Naive thymus-derived CD8-positive, alpha-beta T cell (primary cell): ENCODE measurements around the gene NKAIN2. TPM values are rescaled to one million over a fixed set of nuclear protein-coding genes. Genes with fewer than 3 reads are reported as not detected.

ENCODE experiments used
- ATAC-seq, 2 donors: fragments of 150-1000 bp; cut with Tn5 transposase in 1 of 2; sonication (Bioruptor Pico), chemical (Tn5 transposase) in 1 of 2; 1 replicate in 1 of 2; 2 replicates in 1 of 2; pipeline ENCODE4 v1.10.0; 2021; ENCODE audit warnings: mild to moderate bottlenecking in 2 of 2, moderate library complexity in 2 of 2
- POLR2A ChIA-PET: fragments of 350-600 bp; sonication (Branson Sonifier 250); formaldehyde crosslinking; loops from one replicate; lab custom pipeline; 2021; ENCODE audit warnings: antibody characterized with exemption; lab: Charles Lee
- DNase-seq, 10 donors: peaks; one replicate each; pipeline versions ENCODE4 v3.0.0 to v3.0.0-alpha.2; 2020 to 2022
- H3K27ac Mint-ChIP-seq, 10 donors: one replicate each; pipeline ENCODE4 v1.8.0; 2020 to 2022; ENCODE audit warnings: mild to moderate bottlenecking in 10 of 10, mixed read lengths in 10 of 10, moderate library complexity in 4 of 10, inconsistent platforms in 1 of 10
- H3K27me3 Mint-ChIP-seq, 5 donors: one replicate each; pipeline ENCODE4 v1.8.0; 2021 to 2022; ENCODE audit warnings: mixed read lengths in 5 of 5
- H3K36me3 Mint-ChIP-seq, 3 donors: one replicate each; pipeline ENCODE4 v1.8.0; 2020 to 2022; ENCODE audit warnings: mixed read lengths in 3 of 3, mild to moderate bottlenecking in 2 of 3, inconsistent platforms in 1 of 3
- H3K4me1 Mint-ChIP-seq, 4 donors: one replicate each; pipeline ENCODE4 v1.8.0; 2021 to 2022; ENCODE audit warnings: mixed read lengths in 4 of 4
- H3K4me3 Mint-ChIP-seq, 10 donors: one replicate each; pipeline ENCODE4 v1.8.0; 2020 to 2022; ENCODE audit warnings: mild to moderate bottlenecking in 10 of 10, mixed read lengths in 10 of 10, moderate library complexity in 6 of 10, inconsistent platforms in 1 of 10
- H3K9me3 Mint-ChIP-seq, 9 donors: one replicate each; pipeline ENCODE4 v1.8.0; 2020 to 2022; ENCODE audit warnings: mixed read lengths in 9 of 9, mild to moderate bottlenecking in 3 of 9, inconsistent platforms in 1 of 9, moderate library complexity in 1 of 9
- polyA plus RNA-seq, 3 donors: library from polyadenylated mRNA; unstranded; fragments of 300-500 nt; fragmentation: Illumina TruSeq; gene quantifications; one replicate each; pipeline ENCODE4 v1.2.3, GENCODE V29; 2021
- total RNA-seq, 8 experiments: library from RNA in 2 of 8; stranded (reverse) in 2 of 8; gene quantifications; one replicate each; pipeline ENCODE4 v1.2.3 and lab custom pipeline; 2021 to 2026

NKAIN2 gene
- total and polyA plus RNA-seq, 5 experiments from 2014 or later: not detected

- POLR2A ChIA-PET: no interaction called here
- DNase-seq (no peak), ATAC-seq (no peak)
- Mint-ChIP-seq H3K27ac (no peak overlapping the region), H3K9me3 (peaks cover 0 to 6% (median 0%) of the 10 kb centered on the region in 9 donors), H3K27me3 (no peaks in the 10 kb centered on the region), H3K36me3 (no peaks in the 10 kb centered on the region), H3K4me3 (no peak overlapping the region), H3K4me1 (no peaks in the 10 kb centered on the region)
Observed at GRCh38 chr6:124661097-124661661, 857.5 kb downstream of the NKAIN2 start.

- no peaks in the 10 kb centered on the region for H3K4me1 Mint-ChIP-seq
- no peak overlapping the region for H3K27ac Mint-ChIP-seq
- DNase-seq (no peak), ATAC-seq (no peak)
- no peaks in the 10 kb centered on the region for H3K36me3 Mint-ChIP-seq
- H3K4me3 Mint-ChIP-seq: no peak overlapping the region
- POLR2A ChIA-PET: no interaction called here
- no peaks in the 10 kb centered on the region for H3K27me3 Mint-ChIP-seq
- H3K9me3 Mint-ChIP-seq: peaks cover 0 to 16% (median 4%) of the 10 kb centered on the region in 9 donors
Observed at GRCh38 chr6:124668028-124668427, 864.4 kb downstream of the NKAIN2 start.

GRCh38 chr6:124669713-124670480, 866.2 kb downstream of the NKAIN2 start:
- no peak overlapping the region for H3K27ac Mint-ChIP-seq
- H3K36me3 Mint-ChIP-seq: no peaks in the 10 kb centered on the region
- no peaks in the 10 kb centered on the region for H3K27me3 Mint-ChIP-seq
- DNase-seq: no peak
- POLR2A ChIA-PET: no interaction called here
- no peak for ATAC-seq
- H3K4me3 Mint-ChIP-seq: no peak overlapping the region
- H3K4me1 Mint-ChIP-seq: no peaks in the 10 kb centered on the region
- peaks cover 0 to 17% (median 4%) of the 10 kb centered on the region in 9 donors for H3K9me3 Mint-ChIP-seq

GRCh38 chr6:124670801-124671200, 867.1 kb downstream of the NKAIN2 start:
- no peak overlapping the region for H3K27ac Mint-ChIP-seq
- H3K9me3 Mint-ChIP-seq: peaks cover 0 to 18% (median 6%) of the 10 kb centered on the region in 9 donors
- POLR2A ChIA-PET: no interaction called here
- H3K27me3 Mint-ChIP-seq: no peaks in the 10 kb centered on the region
- H3K4me3 Mint-ChIP-seq: no peak overlapping the region
- DNase-seq (no peak), ATAC-seq (no peak)
- H3K36me3 Mint-ChIP-seq: no peaks in the 10 kb centered on the region
- no peaks in the 10 kb centered on the region for H3K4me1 Mint-ChIP-seq

GRCh38 chr6:124671324-124671723, 867.7 kb downstream of the NKAIN2 start:
- ATAC-seq (no peak), DNase-seq (no peak)
- H3K27me3 Mint-ChIP-seq: no peaks in the 10 kb centered on the region
- H3K4me3 Mint-ChIP-seq: no peak overlapping the region
- H3K36me3 Mint-ChIP-seq: no peaks in the 10 kb centered on the region
- POLR2A ChIA-PET: no interaction called here
- no peak overlapping the region for H3K27ac Mint-ChIP-seq
- peaks cover 2 to 24% (median 9%) of the 10 kb centered on the region in 9 donors for H3K9me3 Mint-ChIP-seq
- no peaks in the 10 kb centered on the region for H3K4me1 Mint-ChIP-seq

- DNase-seq (no peak), ATAC-seq (no peak)
- no peak overlapping the region for H3K4me3 Mint-ChIP-seq
- H3K36me3 Mint-ChIP-seq: peaks cover 0 to 19% (median 0%) of the 10 kb centered on the region in 3 donors
- H3K9me3 Mint-ChIP-seq: peaks cover 14 to 39% (median 23%) of the 10 kb centered on the region in 9 donors
- H3K27ac Mint-ChIP-seq: no peak overlapping the region
- no peaks in the 10 kb centered on the region for H3K27me3 Mint-ChIP-seq
- H3K4me1 Mint-ChIP-seq: no peaks in the 10 kb centered on the region
- POLR2A ChIA-PET: no interaction called here
Observed at GRCh38 chr6:124674042-124674441, 870.4 kb downstream of the NKAIN2 start.

- no peak for ATAC-seq
- no peak overlapping the region for H3K4me3 Mint-ChIP-seq
- H3K27me3 Mint-ChIP-seq: no peaks in the 10 kb centered on the region
- H3K9me3 Mint-ChIP-seq: peaks cover 17 to 40% (median 25%) of the 10 kb centered on the region in 9 donors
- no peaks in the 10 kb centered on the region for H3K4me1 Mint-ChIP-seq
- POLR2A ChIA-PET: no interaction called here
- no peak overlapping the region for H3K27ac Mint-ChIP-seq
- peaks cover 0 to 23% (median 0%) of the 10 kb centered on the region in 3 donors for H3K36me3 Mint-ChIP-seq
- DNase-seq: no peak
Observed at GRCh38 chr6:124676033-124676432, 872.4 kb downstream of the NKAIN2 start.

- ATAC-seq (no peak), DNase-seq (no peak)
- peaks cover 17 to 36% (median 25%) of the 10 kb centered on the region in 9 donors for H3K9me3 Mint-ChIP-seq
- no peaks in the 10 kb centered on the region for H3K4me1 Mint-ChIP-seq
- POLR2A ChIA-PET: no interaction called here
- H3K4me3 Mint-ChIP-seq: no peak overlapping the region
- H3K36me3 Mint-ChIP-seq: peaks cover 0 to 23% (median 0%) of the 10 kb centered on the region in 3 donors
- no peak overlapping the region for H3K27ac Mint-ChIP-seq
- H3K27me3 Mint-ChIP-seq: no peaks in the 10 kb centered on the region
Observed at GRCh38 chr6:124677874-124678273, 874.2 kb downstream of the NKAIN2 start.

GRCh38 chr6:124679387-124679786, 875.7 kb downstream of the NKAIN2 start:
- Mint-ChIP-seq H3K4me1 (no peaks in the 10 kb centered on the region), H3K9me3 (peaks cover 14 to 34% (median 25%) of the 10 kb centered on the region in 9 donors), H3K27me3 (no peaks in the 10 kb centered on the region), H3K4me3 (no peak overlapping the region), H3K36me3 (peaks cover 0 to 23% (median 0%) of the 10 kb centered on the region in 3 donors), H3K27ac (no peak overlapping the region)
- DNase-seq (no peak), ATAC-seq (no peak)
- POLR2A ChIA-PET: no interaction called here

- DNase-seq: no peak
- POLR2A ChIA-PET: no interaction called here
- no peak overlapping the region for H3K27ac Mint-ChIP-seq
- peaks cover 7 to 21% (median 14%) of the 10 kb centered on the region in 9 donors for H3K9me3 Mint-ChIP-seq
- H3K36me3 Mint-ChIP-seq: peaks cover 0 to 18% (median 0%) of the 10 kb centered on the region in 3 donors
- H3K27me3 Mint-ChIP-seq: no peaks in the 10 kb centered on the region
- H3K4me1 Mint-ChIP-seq: no peaks in the 10 kb centered on the region
- H3K4me3 Mint-ChIP-seq: no peak overlapping the region
- no peak for ATAC-seq
Observed at GRCh38 chr6:124682751-124683150, 879.1 kb downstream of the NKAIN2 start.

GRCh38 chr6:124683507-124683906, 879.8 kb downstream of the NKAIN2 start:
- ATAC-seq: no peak
- H3K4me3 Mint-ChIP-seq: no peak overlapping the region
- H3K27ac Mint-ChIP-seq: no peak overlapping the region

GRCh38 chr6:124684621-124685020, 881.0 kb downstream of the NKAIN2 start:
- Mint-ChIP-seq H3K27ac (no peak overlapping the region), H3K4me1 (no peaks in the 10 kb centered on the region), H3K36me3 (no peaks in the 10 kb centered on the region), H3K27me3 (no peaks in the 10 kb centered on the region), H3K4me3 (no peak overlapping the region), H3K9me3 (peaks cover 0 to 3% (median 1%) of the 10 kb centered on the region in 9 donors)
- POLR2A ChIA-PET: no interaction called here
- ATAC-seq (no peak), DNase-seq (no peak)

More at GRCh38 chr6:124683507-124683906, 879.8 kb downstream of the NKAIN2 start:
- POLR2A ChIA-PET: no interaction called here
- Mint-ChIP-seq H3K27me3 (no peaks in the 10 kb centered on the region), H3K4me1 (no peaks in the 10 kb centered on the region), H3K9me3 (peaks cover 0 to 13% (median 8%) of the 10 kb centered on the region in 9 donors), H3K36me3 (peaks cover 0 to 10% (median 0%) of the 10 kb centered on the region in 3 donors)
- DNase-seq: no peak

GRCh38 chr6:124688369-124688768, 884.7 kb downstream of the NKAIN2 start:
- Mint-ChIP-seq H3K9me3 (peaks cover 0 to 2% (median 0%) of the 10 kb centered on the region in 9 donors), H3K4me3 (no peak overlapping the region)

More at GRCh38 chr6:124688369-124688768, 884.7 kb downstream of the NKAIN2 start:
- DNase-seq (no peak), ATAC-seq (no peak)
- H3K4me1 Mint-ChIP-seq: no peaks in the 10 kb centered on the region
- no peaks in the 10 kb centered on the region for H3K27me3 Mint-ChIP-seq
- H3K27ac Mint-ChIP-seq: no peak overlapping the region
- no peaks in the 10 kb centered on the region for H3K36me3 Mint-ChIP-seq
- POLR2A ChIA-PET: no interaction called here
